Smooth muscle cell (in vitro differentiated cells): ENCODE results near the gene TMEM30A. TPM values are rescaled to one million over a fixed set of nuclear protein-coding genes. Genes with fewer than 3 reads are reported as not detected.

Source experiments
- DNase-seq: peaks from one replicate; lab custom pipeline; 2025; ENCODE audit not compliant: unreplicated experiment; lab: John Stamatoyannopoulos, UW
- H2AFZ ChIP-seq: fragments of 200-600 bp; sonication (generic); 2 replicates; pipeline ENCODE4 v1.6.0; 2016; ENCODE audit warnings: antibody characterized with exemption, low read depth, mild to moderate bottlenecking
- H3F3A ChIP-seq: fragments of 200-600 bp; sonication (generic); 2 replicates; pipeline ENCODE4 v1.6.0; 2017; ENCODE audit warnings: antibody characterized with exemption, low read depth
- H3K27ac ChIP-seq: fragments of 200-600 bp; sonication (generic); 2 replicates; pipeline ENCODE4 v1.5.1; 2016; ENCODE audit warnings: low read depth, mild to moderate bottlenecking
- H3K27me3 ChIP-seq: fragments of 200-600 bp; sonication (generic); 2 replicates; pipeline ENCODE4 v1.6.1; 2016; ENCODE audit warnings: low read depth, mild to moderate bottlenecking
- H3K36me3 ChIP-seq: fragments of 200-600 bp; sonication (generic); 2 replicates; pipeline ENCODE4 v1.5.1; 2016; ENCODE audit warnings: low read depth
- H3K4me1 ChIP-seq: fragments of 200-600 bp; sonication (generic); 2 replicates; pipeline ENCODE4 v1.5.1; 2016; ENCODE audit warnings: low read depth
- H3K4me2 ChIP-seq: fragments of 200-600 bp; sonication (generic); 2 replicates; pipeline ENCODE4 v1.6.0; 2016; ENCODE audit warnings: mild to moderate bottlenecking
- H3K4me3 ChIP-seq: fragments of 200-600 bp; sonication (generic); 2 replicates; pipeline ENCODE4 v1.5.1; 2016; ENCODE audit warnings: mild to moderate bottlenecking
- H3K79me2 ChIP-seq: fragments of 200-600 bp; sonication (generic); 2 replicates; pipeline ENCODE4 v1.6.0; 2016; ENCODE audit warnings: low read depth, mild to moderate bottlenecking
- H3K9ac ChIP-seq: fragments of 200-600 bp; sonication (generic); 2 replicates; pipeline ENCODE4 v1.6.0; 2016; ENCODE audit warnings: low read depth
- H3K9me3 ChIP-seq: fragments of 200-600 bp; sonication (generic); replicated peaks from 2 replicates; pipeline ENCODE4 v1.5.1; 2016; ENCODE audit warnings: low read depth
- H4K20me1 ChIP-seq: fragments of 200-600 bp; sonication (generic); 2 replicates; pipeline ENCODE4 v1.6.0; 2016; ENCODE audit warnings: low read depth
- CTCF ChIP-seq: fragments of 200-600 bp; sonication (generic); IDR thresholded peaks from 2 replicates; pipeline ENCODE4 v1.5.1; 2017; ENCODE audit warnings: borderline replicate concordance, mild to moderate bottlenecking, antibody characterized with exemption; ENCODE audit not compliant: insufficient read depth, poor library complexity, severe bottlenecking
- WGBS: methylation state at CpG from one replicate; pipeline ENCODE4 v1.1.7; 2016; ENCODE audit warnings: low lambda C conversion rate; 5-methylcytosine and 5-hydroxymethylcytosine counted together
- polyA plus RNA-seq: library from polyadenylated mRNA; unstranded; fragments of >200 nt; fragmentation: Nextera tagmentation; extraction: Ambion mirVana; gene quantifications from 2 replicates; pipeline ENCODE4 v1.2.1, GENCODE V29; 2016
- total RNA-seq: library from RNA; depleted of rRNA; stranded (reverse); fragments of >200 nt; gene quantifications from 2 replicates; pipeline ENCODE4 v1.2.3, GENCODE V29; 2014

Gene TMEM30A
- total and polyA plus RNA-seq, 2 experiments from 2014 or later: 110 to 230 TPM

- Histone ChIP-seq H3K4me3 (no peak overlapping the region), H3K9me3 (no peaks in the 10 kb centered on the region), H3K9ac (no peak overlapping the region), H3K27ac (peak overlapping the region; percentile 27), H2AFZ (no peak overlapping the region), H4K20me1 (no peaks in the 10 kb centered on the region), H3K27me3 (no peaks in the 10 kb centered on the region), H3F3A (no peaks in the 10 kb centered on the region), H3K4me1 (no peaks in the 10 kb centered on the region), H3K36me3 (no peaks in the 10 kb centered on the region), H3K79me2 (no peaks in the 10 kb centered on the region), H3K4me2 (peak overlapping the region; percentile 45)
- 15% methylated on average over 4 of the region's 4 CpGs for WGBS
- no peak for TF ChIP-seq CTCF
- DNase-seq: no peak
Measured at GRCh38 chr6:75317503-75318206, 33.1 kb upstream of the TMEM30A start.

DNA sequence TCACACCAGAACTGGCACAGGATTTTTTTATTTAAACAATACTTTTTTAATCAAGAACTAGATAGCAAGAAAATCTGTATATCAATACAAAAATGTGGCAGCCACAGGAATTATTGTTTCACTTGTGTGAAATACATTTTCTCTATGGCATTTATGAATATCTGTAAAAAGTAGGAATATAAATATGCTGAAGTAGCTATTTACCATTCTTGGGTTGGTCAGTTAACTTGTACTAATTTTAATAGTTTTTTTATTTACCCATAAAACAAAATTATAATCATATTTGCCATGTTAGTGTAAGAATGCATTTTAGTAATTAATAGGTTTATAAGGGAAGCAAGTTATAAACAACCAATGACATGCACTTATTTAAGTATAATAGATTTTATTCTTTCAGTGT, 31.4 kb upstream of the TMEM30A start:
- H3K9ac ChIP-seq: no peak overlapping the region
- no peaks in the 10 kb centered on the region for H3K27me3 ChIP-seq
- H3K9me3 ChIP-seq: no peaks in the 10 kb centered on the region
- no peaks in the 10 kb centered on the region for H3F3A ChIP-seq
- no peak for DNase-seq
- no peak overlapping the region for H3K27ac ChIP-seq
- H3K79me2 ChIP-seq: no peaks in the 10 kb centered on the region
- H2AFZ ChIP-seq: no peak overlapping the region
- H3K4me3 ChIP-seq: no peak overlapping the region
- H3K4me1 ChIP-seq: no peaks in the 10 kb centered on the region
- H3K36me3 ChIP-seq: no peaks in the 10 kb centered on the region
- no peak overlapping the region for H3K4me2 ChIP-seq
- H4K20me1 ChIP-seq: no peaks in the 10 kb centered on the region
- TF ChIP-seq CTCF: no peak

GRCh38 chr6:75308250-75308988, 23.8 kb upstream of the TMEM30A start:
- H3K79me2 ChIP-seq: no peaks in the 10 kb centered on the region
- 63% methylated on average over 11 of the region's 11 CpGs for WGBS
- no peaks in the 10 kb centered on the region for H4K20me1 ChIP-seq
- no peak overlapping the region for H3K4me2 ChIP-seq
- no peak for DNase-seq
- H3K27me3 ChIP-seq: no peaks in the 10 kb centered on the region
- no peak overlapping the region for H3K27ac ChIP-seq
- H3K9ac ChIP-seq: no peak overlapping the region
- H3K36me3 ChIP-seq: no peaks in the 10 kb centered on the region
- H3K4me3 ChIP-seq: no peak overlapping the region
- TF ChIP-seq CTCF: no peak
- H2AFZ ChIP-seq: no peak overlapping the region
- H3K9me3 ChIP-seq: no peaks in the 10 kb centered on the region
- H3F3A ChIP-seq: no peaks in the 10 kb centered on the region
- H3K4me1 ChIP-seq: peaks cover 9% of the 10 kb centered on the region
